Fibroblast of pulmonary artery (primary cell): Measurements from ENCODE around the gene LIM2.

ENCODE experiments used
- DNase-seq: peaks from one replicate; pipeline ENCODE4 v3.0.0-alpha.2; 2010; ENCODE audit warnings: low read depth
- H3K4me3 ChIP-seq: replicated peaks from 2 replicates; pipeline ENCODE4 v1.5.1; 2011; ENCODE audit warnings: low read depth, mild to moderate bottlenecking, control low read depth, low read length, moderate library complexity
- CTCF ChIP-seq: IDR thresholded peaks from 2 replicates; pipeline ENCODE4 v1.5.1; 2011; ENCODE audit warnings: mild to moderate bottlenecking, control low read depth, low read length, inconsistent platforms; ENCODE audit errors: missing control alignments

LIM2 gene

DNA sequence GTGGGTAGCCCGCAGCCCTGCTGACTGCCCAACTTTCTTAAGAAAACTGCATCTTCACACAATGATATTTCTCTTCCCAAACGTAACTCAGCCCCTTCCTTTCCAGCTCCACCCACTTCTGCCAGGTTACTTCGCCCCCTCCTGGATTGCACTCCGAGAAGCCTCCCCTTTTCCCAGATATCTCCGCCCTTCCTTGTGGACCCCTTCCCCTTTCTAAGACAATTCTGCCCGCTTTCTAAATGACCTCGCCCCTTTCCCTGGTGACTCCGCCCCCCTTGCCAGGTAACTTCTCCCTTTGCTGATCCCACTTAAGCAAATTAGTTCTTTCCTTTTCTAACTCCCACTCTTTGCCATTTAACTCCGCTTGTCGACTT, 48.5 kb downstream of the LIM2 start:
- peak; percentile 6 for TF ChIP-seq CTCF
- no peak for DNase-seq
- H3K4me3 ChIP-seq: peak overlapping the region; percentile 71

DNA sequence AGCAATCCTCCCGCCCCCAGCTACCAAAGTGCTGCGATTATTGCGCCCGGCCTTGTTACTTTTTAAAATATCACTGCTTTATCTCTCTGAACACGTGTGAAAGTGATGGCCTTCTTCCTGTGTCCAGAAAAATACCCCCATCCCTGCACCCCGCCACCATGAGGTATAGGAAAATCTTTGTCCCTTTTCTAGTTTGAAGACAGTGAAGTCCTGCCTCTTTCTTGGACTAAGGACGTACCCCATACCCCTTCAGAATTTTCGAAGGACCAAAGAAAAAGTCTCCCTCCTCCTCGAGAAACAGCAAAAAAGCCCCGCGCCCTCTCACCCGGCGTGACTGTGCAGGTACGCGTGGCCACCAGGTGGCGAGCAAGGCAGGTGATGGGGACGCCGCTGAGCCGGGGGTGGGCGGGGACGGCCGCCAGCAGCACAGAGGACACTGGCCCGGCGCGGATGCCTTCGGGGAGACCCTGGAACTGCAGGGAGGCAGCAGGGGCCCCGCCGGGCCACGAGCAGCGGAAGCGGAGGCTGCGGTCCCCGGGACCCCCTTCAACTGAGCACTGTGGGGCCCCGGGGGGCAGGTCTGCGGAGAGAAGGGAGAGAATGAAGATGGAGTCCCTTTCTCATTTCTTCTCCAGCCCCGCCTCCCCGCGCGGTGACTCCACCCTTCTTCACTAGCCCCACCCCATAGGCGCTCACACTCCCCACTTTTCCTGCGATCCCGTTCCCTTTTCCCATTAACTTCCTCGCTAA, 49.0 kb downstream of the LIM2 start:
- DNase-seq: peak; percentile 74
- H3K4me3 ChIP-seq: peak overlapping the region; percentile 71
- peak; percentile 64 for TF ChIP-seq CTCF

- no peak for TF ChIP-seq CTCF
- DNase-seq: no peak
- no peak overlapping the region for H3K4me3 ChIP-seq
Observed at GRCh38 chr19:51337861-51338562, 49.8 kb downstream of the LIM2 start.

DNA sequence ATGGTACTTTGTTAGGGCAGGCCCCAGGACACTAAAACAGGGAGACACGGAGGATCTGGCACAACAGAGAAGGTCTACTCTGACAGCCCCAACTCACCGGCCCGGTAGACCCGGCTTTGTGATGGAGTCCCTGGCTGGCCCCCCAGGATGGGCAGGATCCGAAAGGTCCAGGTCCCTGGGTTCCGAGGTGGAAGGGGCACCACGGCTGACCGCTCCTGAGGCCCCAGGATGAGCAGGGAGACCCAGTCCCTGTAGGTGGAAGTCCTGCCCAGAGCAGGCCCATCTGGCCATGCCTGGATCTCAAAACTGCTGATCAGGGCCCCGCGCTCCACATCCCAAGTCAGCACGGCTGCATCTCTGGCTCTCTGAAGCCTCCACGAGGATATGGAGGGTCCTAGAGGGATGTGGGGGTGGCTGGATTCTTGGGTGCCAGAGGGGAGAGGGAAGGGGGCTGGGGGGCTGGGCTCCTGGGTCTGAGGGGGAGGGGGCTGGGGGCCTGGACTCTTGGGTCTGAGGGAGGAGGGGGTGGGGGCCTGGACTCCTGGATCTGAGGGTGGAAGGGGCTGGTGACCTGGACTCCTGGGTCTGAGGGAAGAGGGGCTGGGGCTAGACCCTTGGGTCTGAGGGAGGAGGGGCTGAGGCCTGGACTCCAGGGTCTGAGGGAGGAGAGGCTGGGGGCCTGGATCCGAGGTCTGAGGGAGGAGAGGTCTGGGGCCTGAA, 50.5 kb downstream of the LIM2 start:
- no peak for TF ChIP-seq CTCF
- DNase-seq: no peak
- no peak overlapping the region for H3K4me3 ChIP-seq

GRCh38 chr19:51333836-51334460, 53.8 kb downstream of the LIM2 start:
- H3K4me3 ChIP-seq: no peak overlapping the region
- no peak for TF ChIP-seq CTCF
- DNase-seq: no peak

DNA sequence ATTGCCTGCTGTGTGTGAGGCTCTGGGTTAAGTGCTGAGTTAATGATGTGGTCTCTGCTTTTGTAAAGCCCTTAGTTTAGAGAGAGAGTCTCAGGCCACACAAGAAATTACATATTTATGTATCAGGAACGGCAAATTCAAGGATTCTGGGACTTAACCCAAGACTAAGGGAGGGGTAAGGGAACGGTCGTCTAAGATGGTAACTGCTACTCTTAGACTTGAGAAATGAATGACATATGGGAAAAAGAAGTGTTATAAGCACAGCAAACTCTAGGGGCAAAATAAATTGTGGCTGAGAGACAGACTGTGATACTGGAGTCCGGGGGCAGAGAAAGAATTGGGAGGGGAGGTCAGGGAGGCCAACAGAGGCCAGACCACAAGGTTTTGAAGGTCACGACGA, 56.1 kb downstream of the LIM2 start:
- no peak for DNase-seq
- no peak for TF ChIP-seq CTCF
- no peak overlapping the region for H3K4me3 ChIP-seq
